GM12873 (cell line): ENCODE results near the gene ZNF711.

Experiments
- CTCF ChIP-seq: IDR thresholded peaks from 2 replicates; pipeline ENCODE4 v1.5.1; 2012; ENCODE audit warnings: low read depth, mild to moderate bottlenecking, moderate library complexity, low read length, control low read depth; ENCODE audit not compliant: insufficient read depth; ENCODE audit errors: missing control alignments

ZNF711 gene

GRCh38 chrX:85243761-85244449 is at the start of gene ZNF711, which contains the start of gene SATL1:
TSS of gene ZNF711 (plus strand) at chrX:85243991. CDS start at chrX:85247573, 3,582 bp downstream.
TSS of gene SATL1 (minus strand) at chrX:85243779. CDS start at chrX:85108968, 134,811 bp downstream.
- TF ChIP-seq CTCF = no peak

- no peak for TF ChIP-seq CTCF
These were observed 47.5 kb upstream of the ZNF711 start for GRCh38 chrX:85196319-85196718.

- TF ChIP-seq CTCF = no peak
These were observed 40.3 kb upstream of the ZNF711 start for GRCh38 chrX:85203461-85203970.

- TF ChIP-seq CTCF = no peak
These were observed 29.8 kb upstream of the ZNF711 start for GRCh38 chrX:85213792-85214530.

GRCh38 chrX:85215946-85216345 is 27.8 kb upstream of the ZNF711 start:
- TF ChIP-seq CTCF = no peak

- TF ChIP-seq CTCF = no peak
These were observed 22.4 kb upstream of the ZNF711 start for GRCh38 chrX:85221361-85221760.

GRCh38 chrX:85223359-85223758 is 20.4 kb upstream of the ZNF711 start:
- TF ChIP-seq CTCF = no peak
